ENCODE data around the gene MYH9. TPM values are rescaled to one million over a fixed set of nuclear protein-coding genes. Genes with fewer than 3 reads are reported as not detected.

MYH9 gene
- total RNA-seq, 3 donors from 2014 or later (not counting 1 experiment from before 2014, with no cell fraction given): 803 to 1,038 (median 808) TPM

GRCh38 chr22:36329254-36330078 lies 58.3 kb downstream of the MYH9 start:
- Mint-ChIP-seq H3K4me3 (peak overlapping the region; percentile 91), H3K27me3 (ENCODE audit: low read depth in 2 of 2) (no peaks in the 10 kb centered on the region), H3K9me3 (no peaks in the 10 kb centered on the region), H3K4me1 (peaks cover 79 to 80% of the 10 kb centered on the region in 2 donors), H3K36me3 (no peaks in the 10 kb centered on the region), H3K27ac (peak overlapping the region; percentile 98 to 100)
- Histone ChIP-seq H3K4me1 (ENCODE audit: control insufficient read depth, insufficient read depth, low read length) (peaks cover 71% of the 10 kb centered on the region), H3K27ac (ENCODE audit: low read length) (peak overlapping the region; percentile 80), H3K36me3 (ENCODE audit: control insufficient read depth, insufficient read depth, low read length) (peaks cover 56% of the 10 kb centered on the region), H3K4me3 (ENCODE audit: low read length) (no peak overlapping the region), H3K27me3 (ENCODE audit: control insufficient read depth, insufficient read depth, low read length) (no peaks in the 10 kb centered on the region), H3K9me3 (ENCODE audit: control insufficient read depth, insufficient read depth, low read length) (no peaks in the 10 kb centered on the region)
- peak; percentile 62 to 77 for DNase-seq
- WGBS (ENCODE audit: insufficient coverage): 35% methylated on average over 22 of the region's 24 CpGs
- intact Hi-C loops (cut with micrococcal nuclease): loop anchor here (1.0 to 2.0 kb wide), 2 partner anchors 125 to 141 kb away; no protein-coding TSS in a partner anchor
- ATAC-seq: peak; percentile 7 to 27 (median 19)
- TF ChIP-seq, protein P1, sequence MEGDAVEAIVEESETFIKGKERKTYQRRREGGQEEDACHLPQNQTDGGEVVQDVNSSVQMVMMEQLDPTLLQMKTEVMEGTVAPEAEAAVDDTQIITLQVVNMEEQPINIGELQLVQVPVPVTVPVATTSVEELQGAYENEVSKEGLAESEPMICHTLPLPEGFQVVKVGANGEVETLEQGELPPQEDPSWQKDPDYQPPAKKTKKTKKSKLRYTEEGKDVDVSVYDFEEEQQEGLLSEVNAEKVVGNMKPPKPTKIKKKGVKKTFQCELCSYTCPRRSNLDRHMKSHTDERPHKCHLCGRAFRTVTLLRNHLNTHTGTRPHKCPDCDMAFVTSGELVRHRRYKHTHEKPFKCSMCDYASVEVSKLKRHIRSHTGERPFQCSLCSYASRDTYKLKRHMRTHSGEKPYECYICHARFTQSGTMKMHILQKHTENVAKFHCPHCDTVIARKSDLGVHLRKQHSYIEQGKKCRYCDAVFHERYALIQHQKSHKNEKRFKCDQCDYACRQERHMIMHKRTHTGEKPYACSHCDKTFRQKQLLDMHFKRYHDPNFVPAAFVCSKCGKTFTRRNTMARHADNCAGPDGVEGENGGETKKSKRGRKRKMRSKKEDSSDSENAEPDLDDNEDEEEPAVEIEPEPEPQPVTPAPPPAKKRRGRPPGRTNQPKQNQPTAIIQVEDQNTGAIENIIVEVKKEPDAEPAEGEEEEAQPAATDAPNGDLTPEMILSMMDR (IDR thresholded peaks at IDR 0.05): no peak

DNA sequence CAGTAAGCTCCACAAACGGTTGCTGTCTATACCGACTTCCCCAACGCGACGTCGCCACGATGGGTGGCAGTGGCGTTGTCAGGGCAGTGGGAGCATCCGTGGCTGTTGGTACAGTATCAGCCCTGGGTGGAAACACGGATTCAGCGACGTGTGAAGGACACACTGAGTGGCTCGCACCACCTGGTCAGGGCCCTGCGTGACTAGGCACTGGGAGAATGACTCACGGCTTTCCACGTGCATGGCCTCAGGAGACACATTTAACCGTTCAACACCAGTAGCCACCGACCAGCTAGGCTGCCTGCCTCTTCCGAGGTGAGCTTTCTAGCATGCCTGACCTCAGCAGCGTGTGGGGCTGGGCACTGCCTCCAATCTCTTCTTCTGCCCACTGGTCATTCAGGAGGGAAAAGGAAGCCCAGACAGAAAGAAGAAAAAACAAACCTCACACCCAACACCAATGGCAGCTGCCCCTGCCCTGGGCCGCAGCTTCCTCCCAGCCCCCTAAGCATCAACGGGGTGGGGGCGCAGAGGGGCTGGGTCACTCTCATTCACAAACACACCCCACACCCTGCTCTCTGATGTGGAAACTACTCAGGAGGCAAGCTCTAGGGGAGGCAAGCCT lies 59.0 kb downstream of the MYH9 start:
- no peaks in the 10 kb centered on the region for H3K36me3 Mint-ChIP-seq
- peak overlapping the region; percentile 80 for H3K27ac ChIP-seq (ENCODE audit: low read length)
- H3K36me3 ChIP-seq (ENCODE audit: control insufficient read depth, insufficient read depth, low read length): peaks cover 56% of the 10 kb centered on the region
- H3K4me1 ChIP-seq (ENCODE audit: control insufficient read depth, insufficient read depth, low read length): peaks cover 64% of the 10 kb centered on the region
- no peaks in the 10 kb centered on the region for H3K9me3 Mint-ChIP-seq
- H3K4me1 Mint-ChIP-seq: peaks cover 72 to 73% of the 10 kb centered on the region in 2 donors
- no peaks in the 10 kb centered on the region for H3K27me3 ChIP-seq (ENCODE audit: control insufficient read depth, insufficient read depth, low read length)
- ATAC-seq (peak; percentile 37 to 49 (median 42)), DNase-seq (peak; percentile 58 to 69)
- H3K9me3 ChIP-seq (ENCODE audit: control insufficient read depth, insufficient read depth, low read length): no peaks in the 10 kb centered on the region
- H3K27me3 Mint-ChIP-seq (ENCODE audit: low read depth in 2 of 2): no peaks in the 10 kb centered on the region
- H3K4me3 Mint-ChIP-seq: peak overlapping the region; percentile 91
- peak overlapping the region; percentile 98 to 100 for H3K27ac Mint-ChIP-seq
- 31% methylated on average over 23 of the region's 23 CpGs for WGBS (ENCODE audit: insufficient coverage)
- TF ChIP-seq, protein P1 (IDR thresholded peaks at IDR 0.05): no peak
- H3K4me3 ChIP-seq (ENCODE audit: low read length): no peak overlapping the region
- intact Hi-C loops (cut with micrococcal nuclease): loop anchor here (1.0 to 2.0 kb wide), 2 partner anchors 126 to 142 kb away; no protein-coding TSS in a partner anchor

DNA sequence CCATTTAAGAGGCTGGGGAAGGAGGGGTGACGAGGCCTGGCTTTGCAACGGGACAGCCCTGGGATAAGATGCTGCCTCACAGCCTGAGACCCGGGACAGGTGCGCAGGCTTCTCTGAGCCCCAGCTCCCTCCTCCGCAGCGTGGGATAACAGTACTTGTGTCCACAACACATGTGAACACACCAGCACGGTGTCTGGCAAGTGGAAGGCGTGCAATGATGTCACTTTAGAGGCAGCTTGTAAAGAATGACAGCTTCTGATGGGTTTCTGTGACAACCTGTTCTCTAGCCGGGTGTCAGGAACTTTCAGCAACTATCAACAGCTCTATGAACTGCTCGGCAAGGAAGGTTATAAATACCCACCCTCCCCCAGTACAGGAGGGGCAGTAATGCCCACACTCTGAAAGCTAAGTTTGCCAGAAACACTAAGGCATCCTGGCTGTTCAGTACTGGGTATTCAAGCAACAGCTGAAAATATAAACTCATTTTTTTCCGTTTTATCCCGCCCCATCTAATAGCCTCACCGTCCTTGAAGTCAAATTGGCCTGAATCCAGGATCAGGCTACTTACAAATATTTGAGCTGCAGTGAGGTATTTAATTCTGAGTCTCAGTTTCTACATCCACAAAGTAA lies 59.7 kb downstream of the MYH9 start:
- TF ChIP-seq, protein P1 (IDR thresholded peaks at IDR 0.05): no peak
- H3K4me3 ChIP-seq (ENCODE audit: low read length): no peak overlapping the region
- H3K4me1 ChIP-seq (ENCODE audit: control insufficient read depth, insufficient read depth, low read length): peaks cover 57% of the 10 kb centered on the region
- peak in 1 of 2 donors; percentile 37 for DNase-seq
- Mint-ChIP-seq H3K27me3 (ENCODE audit: low read depth in 2 of 2) (no peaks in the 10 kb centered on the region), H3K36me3 (no peaks in the 10 kb centered on the region), H3K27ac (peak overlapping the region; percentile 98 to 100), H3K4me1 (peaks cover 65 to 66% of the 10 kb centered on the region in 2 donors), H3K9me3 (no peaks in the 10 kb centered on the region), H3K4me3 (peak overlapping the region; percentile 91)
- H3K27ac ChIP-seq (ENCODE audit: low read length): peak overlapping the region; percentile 80
- H3K27me3 ChIP-seq (ENCODE audit: control insufficient read depth, insufficient read depth, low read length): no peaks in the 10 kb centered on the region
- WGBS (ENCODE audit: insufficient coverage): 87% methylated on average over 13 of the region's 13 CpGs
- ATAC-seq: no peak
- peaks cover 56% of the 10 kb centered on the region for H3K36me3 ChIP-seq (ENCODE audit: control insufficient read depth, insufficient read depth, low read length)
- intact Hi-C loops (cut with micrococcal nuclease): loop anchor here (2.0 kb wide), 1 partner anchor 127 kb away; no protein-coding TSS in a partner anchor
- H3K9me3 ChIP-seq (ENCODE audit: control insufficient read depth, insufficient read depth, low read length): no peaks in the 10 kb centered on the region
